Measurements from ENCODE around the gene AHNAK. TPM values are rescaled to one million over a fixed set of nuclear protein-coding genes. Genes with fewer than 3 reads are reported as not detected.
A peak's percentile ranks its signal among the peaks of the same experiment; 100 is the strongest.

The AHNAK gene
- total RNA-seq, 1 donor from 2014 or later = 14.9 TPM

DNA sequence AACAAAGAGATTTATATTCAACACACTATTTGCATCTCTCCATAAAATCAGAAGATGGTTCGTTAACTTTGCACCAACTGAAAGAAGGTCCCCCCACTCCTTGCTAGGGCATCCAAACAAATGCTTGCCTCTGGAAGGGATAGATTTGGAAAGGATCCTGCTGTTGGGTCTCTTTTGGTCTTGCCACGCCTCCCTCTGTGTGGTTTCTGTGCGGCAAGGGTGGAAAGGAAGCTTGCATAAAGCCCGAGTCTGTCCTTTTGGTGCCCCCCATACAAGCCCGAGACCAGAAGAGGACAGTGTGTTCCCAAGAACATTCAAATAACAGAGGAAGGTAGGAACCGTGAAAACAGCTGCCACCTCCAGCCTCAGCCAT lies 112.7 kb downstream of the AHNAK start:
- no peaks in the 10 kb centered on the region for H4K20me1 ChIP-seq (ENCODE audit: low read depth)
- H3F3A ChIP-seq (ENCODE audit: low read depth) = no peaks in the 10 kb centered on the region
- Mint-ChIP-seq H3K4me3 (no peak overlapping the region), H3K4me1 (peaks cover 23% of the 10 kb centered on the region), H3K9me3 (peaks cover 3% of the 10 kb centered on the region), H3K36me3 (no peaks in the 10 kb centered on the region), H3K27ac (no peak overlapping the region), H3K27me3 (ENCODE audit: insufficient read depth, low read depth) (peaks cover 3% of the 10 kb centered on the region)
- H3K36me3 ChIP-seq = no peaks in the 10 kb centered on the region
- H2AFZ ChIP-seq (replicated peaks) = peak overlapping the region; percentile 36
- DNase-seq (ENCODE audit: low spot score) = no peak
- TF ChIP-seq EZH2 (IDR thresholded peaks at IDR 0.05) (no peak), EZH2phosphoT487 (IDR thresholded peaks at IDR 0.05) (no peak)
- TF ChIP-seq, protein P1, sequence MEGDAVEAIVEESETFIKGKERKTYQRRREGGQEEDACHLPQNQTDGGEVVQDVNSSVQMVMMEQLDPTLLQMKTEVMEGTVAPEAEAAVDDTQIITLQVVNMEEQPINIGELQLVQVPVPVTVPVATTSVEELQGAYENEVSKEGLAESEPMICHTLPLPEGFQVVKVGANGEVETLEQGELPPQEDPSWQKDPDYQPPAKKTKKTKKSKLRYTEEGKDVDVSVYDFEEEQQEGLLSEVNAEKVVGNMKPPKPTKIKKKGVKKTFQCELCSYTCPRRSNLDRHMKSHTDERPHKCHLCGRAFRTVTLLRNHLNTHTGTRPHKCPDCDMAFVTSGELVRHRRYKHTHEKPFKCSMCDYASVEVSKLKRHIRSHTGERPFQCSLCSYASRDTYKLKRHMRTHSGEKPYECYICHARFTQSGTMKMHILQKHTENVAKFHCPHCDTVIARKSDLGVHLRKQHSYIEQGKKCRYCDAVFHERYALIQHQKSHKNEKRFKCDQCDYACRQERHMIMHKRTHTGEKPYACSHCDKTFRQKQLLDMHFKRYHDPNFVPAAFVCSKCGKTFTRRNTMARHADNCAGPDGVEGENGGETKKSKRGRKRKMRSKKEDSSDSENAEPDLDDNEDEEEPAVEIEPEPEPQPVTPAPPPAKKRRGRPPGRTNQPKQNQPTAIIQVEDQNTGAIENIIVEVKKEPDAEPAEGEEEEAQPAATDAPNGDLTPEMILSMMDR (IDR thresholded peaks at IDR 0.05) = no peak
- H3K9me3 ChIP-seq (ENCODE audit: low read depth) = no peaks in the 10 kb centered on the region
- no peak overlapping the region for H3K27ac ChIP-seq
- H3K4me2 ChIP-seq = peak overlapping the region; percentile 8
- peaks cover 10% of the 10 kb centered on the region for H3K4me1 ChIP-seq
- no peak overlapping the region for H3K9ac ChIP-seq
- H3K79me2 ChIP-seq (ENCODE audit: low read depth) = no peaks in the 10 kb centered on the region
- no peaks in the 10 kb centered on the region for H3K27me3 ChIP-seq
- no peak overlapping the region for H3K4me3 ChIP-seq

- H3K27me3 Mint-ChIP-seq (ENCODE audit: insufficient read depth, low read depth) = peaks cover 3% of the 10 kb centered on the region
- Histone ChIP-seq H3K9ac (no peak overlapping the region), H3F3A (ENCODE audit: low read depth) (no peaks in the 10 kb centered on the region), H3K36me3 (no peaks in the 10 kb centered on the region), H3K4me3 (no peak overlapping the region), H3K4me2 (peak overlapping the region; percentile 8), H3K27me3 (no peaks in the 10 kb centered on the region), H2AFZ (replicated peaks) (peak overlapping the region; percentile 36), H3K9me3 (ENCODE audit: low read depth) (no peaks in the 10 kb centered on the region), H4K20me1 (ENCODE audit: low read depth) (no peaks in the 10 kb centered on the region), H3K27ac (no peak overlapping the region), H3K79me2 (ENCODE audit: low read depth) (no peaks in the 10 kb centered on the region), H3K4me1 (peaks cover 10% of the 10 kb centered on the region)
- peaks cover 23% of the 10 kb centered on the region for H3K4me1 Mint-ChIP-seq
- TF ChIP-seq EZH2 (IDR thresholded peaks at IDR 0.05) = no peak
- TF ChIP-seq EZH2phosphoT487 (IDR thresholded peaks at IDR 0.05) = no peak
- TF ChIP-seq, protein P1 (IDR thresholded peaks at IDR 0.05) = no peak
- no peak for DNase-seq (ENCODE audit: low spot score)
- H3K4me3 Mint-ChIP-seq = no peak overlapping the region
- H3K27ac Mint-ChIP-seq = no peak overlapping the region
- no peaks in the 10 kb centered on the region for H3K36me3 Mint-ChIP-seq
- peaks cover 3% of the 10 kb centered on the region for H3K9me3 Mint-ChIP-seq
Observed at GRCh38 chr11:62433141-62433903, 113.3 kb downstream of the AHNAK start.

DNA sequence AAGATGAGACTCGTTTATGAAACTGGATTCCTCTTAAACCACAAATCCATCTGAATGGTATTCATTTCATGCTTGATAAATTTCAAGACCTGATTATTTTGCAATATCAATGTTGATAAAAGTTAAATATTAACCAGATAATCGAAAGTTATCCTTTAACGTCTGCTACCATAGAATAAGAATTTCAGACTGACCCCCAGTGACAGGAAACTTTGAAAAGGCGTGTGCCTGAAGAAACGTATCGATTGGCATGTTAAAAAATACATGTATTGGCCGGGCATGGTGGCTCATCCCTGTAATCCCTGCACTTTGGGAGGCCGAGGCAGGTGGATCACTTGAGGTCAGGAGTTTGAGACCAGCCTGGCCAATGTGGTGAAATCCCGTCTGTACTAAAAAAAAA lies 113.9 kb downstream of the AHNAK start:
- H3K36me3 Mint-ChIP-seq = no peaks in the 10 kb centered on the region
- H3K9ac ChIP-seq = no peak overlapping the region
- H3F3A ChIP-seq (ENCODE audit: low read depth) = no peaks in the 10 kb centered on the region
- H3K9me3 ChIP-seq (ENCODE audit: low read depth) = no peaks in the 10 kb centered on the region
- H4K20me1 ChIP-seq (ENCODE audit: low read depth) = no peaks in the 10 kb centered on the region
- peaks cover 3% of the 10 kb centered on the region for H3K9me3 Mint-ChIP-seq
- no peaks in the 10 kb centered on the region for H3K36me3 ChIP-seq
- no peak overlapping the region for H3K4me3 Mint-ChIP-seq
- peaks cover 10% of the 10 kb centered on the region for H3K4me1 ChIP-seq
- no peak for DNase-seq (ENCODE audit: low spot score)
- H2AFZ ChIP-seq (replicated peaks) = no peak overlapping the region
- peaks cover 3% of the 10 kb centered on the region for H3K27me3 Mint-ChIP-seq (ENCODE audit: insufficient read depth, low read depth)
- no peaks in the 10 kb centered on the region for H3K27me3 ChIP-seq
- H3K4me3 ChIP-seq = no peak overlapping the region
- TF ChIP-seq EZH2phosphoT487 (IDR thresholded peaks at IDR 0.05) = no peak
- no peak for TF ChIP-seq EZH2 (IDR thresholded peaks at IDR 0.05)
- H3K4me2 ChIP-seq = no peak overlapping the region
- no peaks in the 10 kb centered on the region for H3K79me2 ChIP-seq (ENCODE audit: low read depth)
- no peak overlapping the region for H3K27ac Mint-ChIP-seq
- H3K27ac ChIP-seq = no peak overlapping the region
- H3K4me1 Mint-ChIP-seq = peaks cover 24% of the 10 kb centered on the region
